ENCODE data around the gene PHF21B.

The PHF21B gene

GRCh38 chr22:44865193-44866057 lies 144.4 kb downstream of the PHF21B start:
- Histone ChIP-seq H3K4me3 (ENCODE audit: low read depth, low read length, poor library complexity, severe bottlenecking) (no peak overlapping the region), H3K9me3 (ENCODE audit: low read length) (no peaks in the 10 kb centered on the region), H3F3A (ENCODE audit: insufficient read depth, low read length) (no peaks in the 10 kb centered on the region), H3K27me3 (ENCODE audit: insufficient read depth, low read length) (no peaks in the 10 kb centered on the region), H3K27ac (ENCODE audit: low read depth, low read length, poor library complexity, severe bottlenecking) (no peak overlapping the region), H3K79me2 (ENCODE audit: insufficient read depth, low read length) (no peaks in the 10 kb centered on the region), H3K9me2 (ENCODE audit: low read depth, low read length) (no peaks in the 10 kb centered on the region), H4K20me1 (ENCODE audit: insufficient read depth, low read length) (no peaks in the 10 kb centered on the region), H3K36me3 (ENCODE audit: insufficient read depth, low read length) (no peaks in the 10 kb centered on the region), H3K4me1 (ENCODE audit: insufficient read depth, low read length, severe bottlenecking) (no peaks in the 10 kb centered on the region), H2AFZ (ENCODE audit: low read length) (no peak overlapping the region), H3K4me2 (ENCODE audit: low read length) (no peak overlapping the region), H3K9ac (ENCODE audit: low read length) (no peak overlapping the region)
- no peak for TF ChIP-seq CTCF (IDR thresholded peaks at IDR 0.05; ENCODE audit: low read length)
- TF ChIP-seq EZH2 (IDR thresholded peaks at IDR 0.05; ENCODE audit: borderline replicate concordance, low read length), result no peak

GRCh38 chr22:44862981-44863860 lies 146.6 kb downstream of the PHF21B start:
- H3K27me3 ChIP-seq (ENCODE audit: insufficient read depth, low read length), result no peaks in the 10 kb centered on the region

GRCh38 chr22:44862281-44862680 lies 147.5 kb downstream of the PHF21B start:
- Histone ChIP-seq H3K36me3 (ENCODE audit: insufficient read depth, low read length) (no peaks in the 10 kb centered on the region), H3K4me1 (ENCODE audit: insufficient read depth, low read length, severe bottlenecking) (no peaks in the 10 kb centered on the region), H3K9ac (ENCODE audit: low read length) (no peak overlapping the region), H3K27me3 (ENCODE audit: insufficient read depth, low read length) (no peaks in the 10 kb centered on the region), H3K9me3 (ENCODE audit: low read length) (no peaks in the 10 kb centered on the region), H4K20me1 (ENCODE audit: insufficient read depth, low read length) (no peaks in the 10 kb centered on the region), H2AFZ (ENCODE audit: low read length) (no peak overlapping the region), H3K9me2 (ENCODE audit: low read depth, low read length) (no peaks in the 10 kb centered on the region), H3F3A (ENCODE audit: insufficient read depth, low read length) (no peaks in the 10 kb centered on the region), H3K4me3 (ENCODE audit: low read depth, low read length, poor library complexity, severe bottlenecking) (no peak overlapping the region), H3K4me2 (ENCODE audit: low read length) (no peak overlapping the region), H3K79me2 (ENCODE audit: insufficient read depth, low read length) (no peaks in the 10 kb centered on the region), H3K27ac (ENCODE audit: low read depth, low read length, poor library complexity, severe bottlenecking) (no peak overlapping the region)
- no peak for TF ChIP-seq EZH2 (IDR thresholded peaks at IDR 0.05; ENCODE audit: borderline replicate concordance, low read length)
- no peak for TF ChIP-seq CTCF (IDR thresholded peaks at IDR 0.05; ENCODE audit: low read length)

More at GRCh38 chr22:44862981-44863860, 146.6 kb downstream of the PHF21B start:
- H3K9ac ChIP-seq (ENCODE audit: low read length), result no peak overlapping the region
- no peaks in the 10 kb centered on the region for H3F3A ChIP-seq (ENCODE audit: insufficient read depth, low read length)
- H3K27ac ChIP-seq (ENCODE audit: low read depth, low read length, poor library complexity, severe bottlenecking), result no peak overlapping the region
- no peaks in the 10 kb centered on the region for H3K4me1 ChIP-seq (ENCODE audit: insufficient read depth, low read length, severe bottlenecking)
- no peak overlapping the region for H3K4me3 ChIP-seq (ENCODE audit: low read depth, low read length, poor library complexity, severe bottlenecking)
- no peaks in the 10 kb centered on the region for H3K9me2 ChIP-seq (ENCODE audit: low read depth, low read length)
- H3K4me2 ChIP-seq (ENCODE audit: low read length), result no peak overlapping the region
- no peaks in the 10 kb centered on the region for H3K9me3 ChIP-seq (ENCODE audit: low read length)
- no peaks in the 10 kb centered on the region for H3K79me2 ChIP-seq (ENCODE audit: insufficient read depth, low read length)
- H2AFZ ChIP-seq (ENCODE audit: low read length), result no peak overlapping the region
- no peak for TF ChIP-seq EZH2 (IDR thresholded peaks at IDR 0.05; ENCODE audit: borderline replicate concordance, low read length)
- no peak for TF ChIP-seq CTCF (IDR thresholded peaks at IDR 0.05; ENCODE audit: low read length)
- no peaks in the 10 kb centered on the region for H4K20me1 ChIP-seq (ENCODE audit: insufficient read depth, low read length)
- no peaks in the 10 kb centered on the region for H3K36me3 ChIP-seq (ENCODE audit: insufficient read depth, low read length)
